Stimulated activated CD8-positive, alpha-beta memory T cell treated with anti-CD3 and anti-CD28 coated beads, Interleukin-4, amount 100 ng/mL, for 24 hours (primary cell): ENCODE data around the gene TBX1.
"Not testable (repeated sequence)": the region's sequence is repeated elsewhere in the genome, so short reads cannot be mapped to it uniquely, and the experiment has no call there.

Source experiments
- DNase-seq: peaks from one replicate; pipeline ENCODE4 v3.0.0-alpha.2; 2020; ENCODE audit warnings: low read depth

The TBX1 gene

DNA sequence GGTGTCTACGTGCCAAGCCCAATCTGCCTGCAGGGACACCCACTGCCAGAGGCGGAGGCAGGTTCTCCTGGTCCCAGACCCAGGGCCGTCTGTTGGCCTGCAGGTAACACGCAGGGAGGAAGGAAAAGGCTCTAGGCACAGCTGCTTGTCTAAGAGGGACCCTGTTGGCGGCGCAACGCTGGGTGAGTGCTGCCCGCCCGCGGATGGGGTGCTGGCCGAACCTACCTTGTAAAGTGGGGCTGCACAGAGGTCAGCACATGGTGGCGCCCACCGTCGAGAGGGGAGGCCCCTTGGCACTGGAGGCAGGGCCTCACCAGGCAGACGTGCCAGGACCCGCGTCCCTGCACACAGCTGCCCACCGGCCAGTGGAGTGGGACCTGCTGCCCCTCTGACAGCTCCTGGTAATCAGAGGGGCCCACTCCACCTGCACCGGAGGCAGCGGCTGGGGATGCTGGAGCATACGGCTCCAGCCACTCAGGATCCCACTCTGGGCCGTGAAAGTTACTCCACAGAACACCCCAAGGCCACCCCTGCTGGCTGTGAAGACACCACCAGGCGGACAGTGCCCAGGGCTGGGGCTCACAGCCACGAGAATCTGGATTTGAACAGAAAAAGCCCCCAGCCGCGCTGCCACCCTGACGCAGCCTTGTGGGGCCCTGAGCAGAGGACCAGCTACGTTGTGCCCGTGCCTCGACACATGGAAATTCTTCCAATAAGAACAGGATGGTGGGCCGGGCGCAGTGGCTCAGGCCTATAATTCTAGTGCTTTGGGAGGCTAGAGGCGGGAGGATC lies 24.0 kb downstream of the TBX1 start:
- no peak for DNase-seq

DNA sequence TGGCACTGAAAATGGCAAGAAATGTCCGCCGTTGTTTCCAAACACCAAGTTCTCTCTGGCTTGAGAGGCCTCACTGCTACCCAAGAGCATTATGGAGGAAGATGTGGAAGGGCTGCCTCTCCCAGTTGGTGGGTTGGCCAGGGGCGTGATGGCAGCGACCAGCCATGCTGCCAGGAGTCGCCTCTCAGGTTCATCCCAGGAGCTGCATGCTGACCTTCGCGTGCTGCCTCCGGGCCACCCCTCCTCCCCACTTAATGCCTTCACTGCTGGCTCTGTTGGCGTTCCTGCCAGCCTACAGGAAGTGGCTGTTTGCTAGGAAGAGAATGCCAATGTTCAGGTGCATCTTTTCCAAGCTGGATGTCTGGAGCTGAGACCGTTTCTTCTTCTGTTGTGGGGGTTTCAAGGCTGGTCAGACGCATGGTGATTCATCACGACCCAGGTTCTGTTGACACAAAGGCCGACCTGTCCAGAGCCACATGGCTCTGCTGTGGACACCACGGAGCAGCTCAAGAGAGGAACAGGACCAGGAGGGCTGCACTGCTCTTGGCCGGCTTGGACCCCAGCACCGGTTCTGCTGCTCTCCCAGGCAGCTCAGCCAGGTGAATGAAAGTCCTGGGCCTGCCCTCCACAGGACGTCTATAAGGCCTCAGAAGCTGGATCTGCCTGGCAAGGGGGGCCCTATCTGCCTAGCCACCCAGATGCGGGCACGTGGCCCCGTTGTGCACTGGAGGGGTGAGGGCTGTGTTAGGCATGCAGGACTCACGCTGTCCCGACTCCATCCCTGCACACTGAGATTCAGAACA lies 25.1 kb downstream of the TBX1 start:
- DNase-seq: no peak

DNA sequence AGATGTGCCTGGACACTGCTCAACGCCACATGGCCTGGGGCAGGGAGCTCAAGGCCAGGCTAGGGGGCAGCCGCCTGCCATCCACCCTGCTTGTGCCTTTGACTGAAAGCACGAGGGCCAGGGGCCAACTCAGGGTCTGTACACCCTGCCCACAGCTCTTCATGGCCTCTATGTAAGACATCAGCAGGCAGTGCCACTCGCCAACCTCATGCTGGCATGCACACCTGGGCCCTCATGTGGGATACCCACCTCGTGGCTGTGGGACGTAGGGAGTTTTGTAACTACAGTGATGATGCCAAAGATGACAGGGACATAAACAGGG lies 25.6 kb downstream of the TBX1 start:
- no peak for DNase-seq

DNA sequence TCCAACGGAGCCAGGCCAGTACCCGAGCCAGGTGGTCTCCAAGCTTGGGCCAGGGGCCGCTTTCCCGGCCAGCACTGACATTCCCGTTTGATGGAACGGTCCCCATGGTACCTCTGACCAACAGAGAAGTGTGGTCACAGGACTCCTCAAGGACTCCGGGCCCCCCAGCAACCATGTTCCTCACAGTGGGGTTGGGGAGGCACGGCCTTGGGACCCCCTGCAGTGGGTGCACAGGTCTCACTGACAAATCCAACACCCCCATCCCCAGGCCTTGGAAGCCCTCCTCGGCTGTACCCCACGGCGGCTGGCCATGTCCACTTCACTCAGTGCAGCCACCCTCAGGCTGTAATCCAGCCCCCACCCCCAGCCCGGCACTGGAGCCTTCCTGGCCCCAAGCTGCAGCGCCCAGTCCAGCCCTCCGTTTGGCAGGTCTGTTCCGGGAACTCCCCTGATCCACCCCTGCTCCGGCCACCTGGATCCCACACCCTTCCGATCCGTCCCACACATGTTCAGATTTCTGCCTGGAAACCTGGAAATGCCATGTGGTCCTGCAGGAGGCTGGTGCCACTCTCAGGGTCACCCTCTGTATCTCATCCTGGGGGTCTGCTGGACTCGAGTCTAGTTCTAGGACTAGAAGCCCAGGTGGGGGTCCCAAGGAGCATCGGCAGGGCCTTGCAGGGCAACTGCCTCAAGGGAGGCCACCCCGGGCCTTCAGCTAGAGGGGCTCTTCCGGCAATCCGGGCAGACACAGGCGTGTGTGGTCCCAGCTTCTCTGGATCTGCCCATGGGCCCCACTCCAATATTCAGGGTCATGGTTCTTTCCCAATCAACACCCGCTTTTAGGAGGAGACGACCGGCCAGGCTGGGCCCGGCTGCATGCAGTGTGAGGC lies 26.6 kb downstream of the TBX1 start:
- DNase-seq: no peak

DNA sequence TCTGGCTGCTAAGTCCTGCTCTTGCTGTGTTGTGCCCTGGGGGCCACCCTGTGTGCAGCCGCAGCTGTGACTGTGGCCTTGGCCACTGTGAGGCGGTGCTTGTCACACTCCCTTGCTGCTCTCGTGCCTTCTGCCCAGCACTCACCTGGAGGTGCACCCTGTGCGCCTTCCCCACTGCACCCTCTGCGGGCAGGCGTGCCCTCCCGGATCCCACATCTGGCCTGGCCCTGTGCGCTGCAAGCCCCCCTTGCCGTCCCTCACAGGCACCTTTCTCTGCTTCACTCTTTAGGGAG lies 27.2 kb downstream of the TBX1 start:
- DNase-seq: no peak

DNA sequence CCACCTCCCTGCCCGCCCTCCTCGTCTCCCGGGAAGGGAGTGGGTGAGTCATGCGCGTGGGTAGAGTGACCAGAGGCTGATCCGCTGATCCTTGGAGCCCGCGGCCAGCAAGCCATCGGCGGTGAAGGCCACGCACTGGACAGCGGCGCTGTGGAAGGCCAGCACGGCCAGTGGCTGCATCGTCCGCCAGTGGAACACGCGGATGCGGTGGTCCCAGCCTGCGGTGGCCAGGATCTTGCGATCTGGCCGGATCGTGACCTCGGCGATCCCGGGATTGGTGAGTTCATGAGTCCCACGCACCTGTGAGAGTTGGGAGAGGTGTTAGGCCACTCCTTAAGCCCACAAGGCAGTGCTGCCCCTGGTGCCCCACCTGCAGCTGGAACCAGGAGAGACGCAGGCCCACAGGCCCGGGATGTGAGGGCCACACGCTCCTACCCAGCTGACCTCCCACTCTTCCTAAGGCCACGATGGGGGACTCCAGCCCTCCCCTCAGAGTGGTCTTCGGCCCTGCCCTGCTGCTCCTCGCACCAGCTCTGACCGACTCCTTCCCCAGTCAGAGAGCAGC lies 28.2 kb downstream of the TBX1 start:
- no peak for DNase-seq

DNA sequence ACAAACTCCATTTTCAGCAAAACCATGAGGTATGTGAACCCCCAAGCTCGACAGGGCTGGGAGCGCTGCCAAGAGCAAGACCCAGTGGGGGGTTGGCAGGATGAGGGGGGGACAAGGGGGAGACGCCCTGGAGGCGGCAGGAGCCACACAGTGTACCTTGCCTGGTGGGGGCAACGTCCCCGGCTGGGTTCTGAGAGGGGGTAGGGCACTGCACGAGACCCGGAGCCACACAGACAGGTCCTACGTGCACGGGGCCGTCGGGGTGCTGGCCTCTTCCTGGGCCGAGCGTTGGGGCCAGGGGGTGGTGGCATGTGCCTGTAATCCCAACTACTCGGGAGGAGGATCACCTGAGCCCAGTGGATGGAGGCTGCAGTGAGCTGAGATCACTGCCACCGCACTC lies 28.8 kb downstream of the TBX1 start:
- no peak for DNase-seq

DNA sequence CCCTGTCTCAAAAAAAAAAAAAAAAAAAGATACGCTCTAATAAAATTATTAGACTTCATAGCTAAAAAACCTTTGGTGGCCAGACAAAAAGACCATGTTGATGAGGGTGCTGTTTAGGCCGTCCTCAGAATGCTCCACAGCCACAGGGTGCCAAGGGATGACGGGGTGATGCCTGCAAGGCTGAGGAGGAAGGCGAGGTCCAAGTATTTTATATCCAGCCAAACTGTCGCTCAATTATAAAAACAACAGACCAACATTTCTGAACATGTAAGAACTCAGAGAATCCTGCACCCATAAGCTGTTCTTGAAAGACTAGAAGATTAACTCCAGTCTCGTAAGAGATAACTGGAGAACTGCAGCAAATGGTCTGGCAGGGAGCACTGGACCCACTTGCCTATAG lies 29.2 kb downstream of the TBX1 start:
- no peak for DNase-seq

DNA sequence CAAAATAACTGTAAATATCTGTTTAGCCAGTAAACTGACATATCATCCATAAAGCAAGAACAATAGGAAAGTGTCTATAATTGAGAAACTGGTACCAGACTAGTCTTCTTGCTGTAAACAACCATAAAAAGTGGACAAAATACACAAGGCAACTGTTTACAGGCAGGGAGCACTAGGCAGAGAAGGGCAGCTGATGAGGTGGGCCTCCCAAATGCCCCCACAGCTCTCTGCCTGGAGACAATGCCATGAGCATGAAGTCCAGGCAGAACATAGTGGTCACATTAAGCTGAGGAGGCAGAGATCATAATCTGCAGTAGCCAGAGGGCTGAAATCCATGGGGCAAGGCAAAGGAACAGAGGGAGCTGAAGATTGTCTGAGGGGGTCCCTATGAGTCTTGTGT lies 30.7 kb downstream of the TBX1 start:
- DNase-seq: no peak

DNA sequence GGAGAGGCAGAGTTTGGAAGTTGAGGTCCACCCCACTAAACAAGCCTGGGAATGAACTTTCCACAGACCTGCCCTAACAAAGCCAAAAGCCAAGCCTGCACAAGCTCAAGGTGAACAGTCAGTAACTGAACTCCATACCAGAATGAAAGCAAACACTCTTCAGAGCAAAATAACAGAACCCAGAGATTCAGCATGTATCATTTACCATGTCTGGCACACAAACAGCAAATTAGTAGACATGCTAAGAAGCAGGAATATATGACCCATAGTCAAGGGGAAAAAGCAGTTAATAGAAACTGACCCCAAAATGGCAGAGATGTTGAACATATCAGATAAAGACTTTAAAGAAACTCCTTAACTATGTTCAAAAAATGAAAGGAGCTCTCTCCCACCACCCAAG lies 31.3 kb downstream of the TBX1 start:
- no peak for DNase-seq

DNA sequence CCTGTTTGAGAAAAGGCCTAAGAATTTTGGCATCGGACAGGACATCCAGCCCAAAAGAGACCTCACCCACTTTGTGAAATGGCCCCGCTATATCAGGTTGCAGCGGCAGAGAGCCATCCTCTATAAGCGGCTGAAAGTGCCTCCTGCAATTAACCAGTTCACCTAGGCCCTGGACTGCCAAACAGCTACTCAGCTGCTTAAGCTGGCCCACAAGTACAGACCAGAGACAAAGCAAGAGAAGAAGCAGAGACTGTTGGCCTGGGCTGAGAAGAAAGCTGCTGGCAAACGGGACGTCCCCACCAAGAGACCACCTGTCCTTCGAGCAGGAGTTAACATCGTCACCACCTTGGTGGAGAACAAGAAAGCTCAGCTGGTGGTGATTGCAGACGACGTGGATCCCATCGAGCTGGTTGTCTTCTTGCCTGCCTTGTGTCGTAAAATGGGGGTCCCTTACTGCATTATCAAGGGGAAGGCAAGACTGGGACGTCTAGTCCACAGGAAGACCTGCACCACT lies 31.9 kb downstream of the TBX1 start:
- DNase-seq: not testable (repeated sequence)

DNA sequence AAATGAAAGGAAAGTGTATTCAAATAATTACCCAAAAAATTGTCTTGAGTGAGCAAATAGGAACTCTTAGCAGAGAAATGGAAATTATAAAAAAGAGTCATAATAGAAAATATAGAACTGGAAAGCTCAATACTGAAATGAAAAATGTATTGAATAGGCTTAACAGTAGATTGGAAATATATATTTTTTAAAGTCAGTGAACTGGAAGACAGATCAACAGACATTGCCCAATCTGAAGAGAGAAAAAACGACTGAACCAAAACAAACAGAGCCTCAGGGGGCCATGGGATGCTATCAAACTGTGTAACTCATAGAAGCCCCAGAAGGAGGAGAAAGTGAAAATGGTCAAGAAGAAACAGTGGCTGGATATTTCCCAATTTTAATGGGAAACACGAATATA lies 32.6 kb downstream of the TBX1 start:
- DNase-seq: no peak

DNA sequence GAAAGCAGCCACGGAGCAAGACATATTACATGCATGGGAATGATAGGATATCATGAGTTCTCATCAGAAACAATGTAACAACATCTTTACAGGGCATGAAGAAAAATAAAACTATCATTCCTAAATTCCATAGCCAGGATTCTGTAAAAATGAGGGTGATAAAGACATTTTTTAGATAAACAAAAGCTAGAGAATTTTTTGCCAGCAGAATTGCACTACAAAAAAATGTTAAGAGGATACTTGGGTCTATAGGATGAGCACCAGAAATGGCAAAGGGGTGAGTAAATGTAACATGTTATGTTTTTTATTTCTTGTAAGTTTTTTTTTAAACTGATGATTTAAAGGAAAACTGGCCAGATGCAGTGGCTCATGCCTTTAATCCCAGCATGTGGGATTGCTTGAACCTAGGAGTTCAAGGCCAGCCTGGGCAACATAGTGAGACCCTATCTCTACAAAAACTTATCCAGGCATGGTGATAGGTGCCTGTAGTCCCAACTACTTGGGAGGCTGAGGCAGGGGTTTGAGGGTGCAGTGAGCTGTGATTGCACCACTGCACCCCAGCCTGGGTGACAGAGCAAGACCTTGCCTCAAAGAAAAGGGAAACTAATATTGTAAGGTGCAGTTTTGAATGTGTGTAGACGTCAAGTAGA lies 33.2 kb downstream of the TBX1 start:
- DNase-seq: no peak

DNA sequence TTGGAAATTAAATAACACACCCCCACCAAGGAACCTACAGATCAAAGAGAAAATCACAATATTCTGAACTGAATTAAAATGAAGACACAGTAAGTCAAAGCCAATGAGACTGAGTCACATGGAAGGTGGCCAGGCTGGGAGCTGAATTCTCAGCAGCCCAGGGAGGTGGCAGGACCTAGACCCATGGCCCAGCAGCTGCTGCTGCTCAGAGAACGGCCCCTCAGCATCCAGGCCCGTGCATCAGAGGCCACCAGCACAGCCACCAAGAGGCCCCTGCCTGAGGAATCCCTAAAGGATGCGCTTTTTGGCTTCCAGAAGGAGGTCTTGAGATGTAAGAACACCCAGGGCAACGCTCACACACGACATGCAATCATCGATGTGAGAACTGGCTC lies 35.0 kb downstream of the TBX1 start:
- DNase-seq: no peak

DNA sequence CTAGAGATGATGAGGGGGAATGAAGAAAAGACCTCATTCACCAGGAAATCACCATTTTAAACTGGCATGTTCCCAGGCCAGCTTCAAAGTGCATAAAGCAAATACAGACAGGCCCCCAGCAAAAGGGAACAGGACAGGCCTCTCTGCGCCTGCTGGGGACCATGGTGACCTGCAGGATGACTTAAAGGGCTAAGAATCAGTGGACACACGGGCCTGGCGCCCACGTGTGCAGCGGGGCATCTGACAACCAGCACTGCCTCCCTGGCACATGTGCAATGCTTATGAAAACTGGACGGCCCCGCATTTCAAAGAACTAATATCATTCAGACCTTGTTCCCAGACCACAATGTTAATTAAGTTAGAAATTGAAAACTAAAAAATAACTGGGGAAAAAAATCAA lies 35.6 kb downstream of the TBX1 start:
- no peak for DNase-seq

DNA sequence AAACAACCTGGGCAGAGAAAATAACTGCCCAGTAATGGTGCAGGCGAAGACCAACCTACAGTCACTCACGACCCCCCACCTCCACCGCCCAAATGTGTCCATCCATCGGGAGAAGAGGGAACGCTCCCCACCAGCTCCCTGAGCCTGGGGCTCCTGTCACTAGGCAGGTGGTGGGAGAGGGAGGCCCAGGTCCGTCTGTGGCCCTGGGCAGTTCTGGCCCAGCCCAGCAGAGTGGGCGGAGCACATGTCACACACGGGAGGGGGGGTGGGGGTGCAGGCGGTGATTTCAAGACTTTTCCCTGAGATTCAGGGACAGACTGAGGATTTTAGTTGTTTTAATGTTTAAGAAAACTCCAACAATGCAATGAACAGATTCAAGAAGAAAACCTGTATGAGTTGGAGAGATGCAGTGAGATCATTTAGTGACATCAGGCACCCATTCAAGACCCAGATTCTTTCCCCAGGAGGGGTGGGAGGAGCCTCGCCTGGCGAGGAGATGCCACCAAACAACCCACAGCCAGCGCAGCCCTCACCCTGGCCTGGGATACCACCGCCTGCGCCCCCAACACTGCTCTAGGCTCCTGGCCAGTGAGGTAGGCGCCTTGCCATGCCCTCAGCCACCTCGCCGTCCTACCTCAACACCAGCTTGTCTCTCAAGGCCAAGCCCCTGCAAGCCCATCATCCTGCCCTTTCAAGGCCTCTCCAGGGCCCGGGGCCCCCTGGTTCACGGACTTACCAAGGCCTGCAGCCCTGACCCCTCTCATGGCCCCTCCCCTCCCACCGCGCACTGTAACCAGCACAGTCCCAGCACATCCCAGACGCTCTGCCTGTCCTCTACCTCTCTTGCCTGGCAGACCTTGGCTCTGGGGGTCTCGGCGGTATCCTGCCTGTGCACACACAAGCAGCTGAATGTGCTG lies 36.8 kb downstream of the TBX1 start:
- DNase-seq: no peak

DNA sequence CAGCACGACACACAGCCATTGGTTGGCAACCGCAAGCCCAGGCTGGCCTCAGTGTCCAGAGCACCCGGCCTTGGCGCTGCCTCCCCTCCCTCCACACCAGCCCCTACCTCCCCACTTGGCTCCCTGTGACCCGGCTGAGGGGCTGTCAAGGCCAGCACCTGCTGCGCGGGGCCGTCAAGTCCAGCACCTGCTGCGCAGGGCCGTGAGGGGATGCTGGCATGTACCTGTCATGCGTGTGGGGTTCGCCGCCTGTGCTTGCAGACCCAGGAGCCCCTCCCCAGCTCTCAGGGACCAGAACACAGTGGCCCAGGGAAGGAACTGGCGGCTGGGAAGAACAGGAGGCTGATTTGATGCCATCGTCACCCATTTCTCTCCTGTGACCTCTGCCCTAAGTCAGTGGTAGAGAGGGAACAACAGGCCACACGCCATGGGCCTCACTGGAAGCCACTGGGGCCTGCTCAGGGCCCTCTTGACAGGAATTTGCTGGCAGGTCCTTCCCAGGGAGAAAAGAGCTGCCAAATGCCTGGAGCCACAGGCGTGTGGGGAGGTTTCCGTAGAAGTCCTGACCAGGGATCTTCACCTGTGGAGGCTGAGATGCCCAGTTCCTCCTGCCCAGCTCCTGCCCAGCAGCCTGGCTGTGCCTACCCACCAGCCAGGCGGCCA lies 37.6 kb downstream of the TBX1 start:
- no peak for DNase-seq

DNA sequence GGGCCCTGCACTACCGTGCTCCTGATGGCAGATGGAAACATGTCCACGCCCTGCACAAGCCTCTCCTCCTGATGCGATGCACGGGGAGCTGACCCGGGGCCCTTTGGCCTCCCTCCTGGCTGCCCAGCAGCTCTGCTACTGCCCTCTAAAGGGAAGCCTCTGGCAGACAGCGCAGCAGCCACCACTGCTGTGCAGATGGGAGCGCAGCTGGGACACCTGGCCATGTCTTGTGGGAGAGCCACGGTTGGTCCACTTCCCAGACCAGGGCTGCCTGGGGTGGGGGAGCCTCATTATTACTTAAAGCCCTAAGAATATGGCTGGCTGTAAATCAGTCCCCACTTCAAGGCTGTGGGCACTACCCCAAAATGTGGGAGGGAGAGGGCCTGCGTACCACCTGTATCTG lies 38.3 kb downstream of the TBX1 start:
- DNase-seq: no peak

DNA sequence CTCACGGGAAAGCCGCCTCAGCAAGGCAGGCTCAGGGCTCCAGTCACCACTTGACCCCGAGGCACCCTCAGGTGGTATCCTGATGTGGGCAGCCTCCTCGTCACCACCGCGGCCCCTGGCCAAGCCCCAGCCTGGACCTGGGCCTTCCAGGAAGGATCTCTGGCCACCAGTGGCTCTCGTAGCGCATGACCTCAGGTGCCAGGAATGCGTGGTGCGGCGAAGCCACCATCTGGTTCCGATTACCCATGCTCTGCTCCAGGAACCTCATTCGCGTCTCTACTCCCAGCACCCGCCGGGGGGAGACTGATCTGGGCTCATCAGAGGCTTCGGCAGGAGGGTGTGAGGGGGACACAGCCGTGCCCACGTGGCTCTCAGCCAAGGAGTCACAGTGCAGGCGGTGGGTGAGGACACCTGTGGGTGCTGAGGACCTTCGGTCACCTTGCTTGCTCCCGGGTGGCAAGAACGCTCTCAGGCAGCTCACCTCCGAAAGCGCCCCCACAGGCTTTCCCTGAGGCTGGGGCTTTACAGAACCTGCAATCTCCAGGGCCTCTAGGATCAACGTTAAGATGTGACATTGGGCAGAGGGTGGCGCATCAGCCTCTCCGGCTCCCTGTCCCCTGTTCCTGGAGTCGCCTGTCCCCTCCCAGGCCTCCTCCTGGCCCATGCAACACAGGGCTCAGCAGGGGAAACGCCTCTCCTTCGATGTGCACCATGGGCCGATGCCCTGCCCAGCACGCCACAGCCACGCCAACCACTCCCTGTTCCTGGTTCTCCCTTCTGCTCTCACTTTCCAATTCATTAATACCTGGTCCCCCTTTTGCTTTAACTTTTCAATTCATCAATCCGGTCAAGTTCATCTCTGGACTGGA lies 39.0 kb downstream of the TBX1 start:
- DNase-seq: no peak
